HG02642 (cell line): Measurements from ENCODE around the gene NSUN6.
"Not testable (repeated sequence)": the region's sequence is repeated elsewhere in the genome, so short reads cannot be mapped to it uniquely, and the experiment has no call there.

ENCODE experiments used
- ATAC-seq: cut with Tn5 transposase; IDR thresholded peaks from one replicate; pipeline ENCODE4 v1.9.1; 2021; ENCODE audit warnings: mild to moderate bottlenecking; ENCODE audit not compliant: unreplicated experiment, poor library complexity

Gene NSUN6

GRCh38 chr10:18611168-18611567 lies 40.2 kb downstream of the NSUN6 start:
- no peak for ATAC-seq

DNA sequence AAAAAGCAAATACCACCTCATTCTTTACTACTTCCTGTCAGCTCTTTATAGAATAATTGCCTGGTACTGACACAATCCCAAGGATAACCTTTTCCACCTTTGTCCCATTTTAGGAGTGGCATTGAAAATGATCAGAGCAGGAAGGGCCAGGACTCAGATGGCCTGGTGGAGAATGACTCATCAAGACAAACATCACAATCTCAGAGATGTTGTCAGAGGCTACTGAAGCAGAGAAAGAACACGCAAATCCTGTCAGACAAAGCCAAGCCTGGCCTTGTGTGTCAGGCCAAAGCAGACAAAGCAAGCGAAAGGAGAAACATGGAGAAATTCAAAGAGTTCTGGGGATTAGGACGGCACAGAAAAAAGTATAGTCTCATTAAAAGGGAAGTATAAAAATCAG lies 40.9 kb downstream of the NSUN6 start:
- no peak for ATAC-seq

DNA sequence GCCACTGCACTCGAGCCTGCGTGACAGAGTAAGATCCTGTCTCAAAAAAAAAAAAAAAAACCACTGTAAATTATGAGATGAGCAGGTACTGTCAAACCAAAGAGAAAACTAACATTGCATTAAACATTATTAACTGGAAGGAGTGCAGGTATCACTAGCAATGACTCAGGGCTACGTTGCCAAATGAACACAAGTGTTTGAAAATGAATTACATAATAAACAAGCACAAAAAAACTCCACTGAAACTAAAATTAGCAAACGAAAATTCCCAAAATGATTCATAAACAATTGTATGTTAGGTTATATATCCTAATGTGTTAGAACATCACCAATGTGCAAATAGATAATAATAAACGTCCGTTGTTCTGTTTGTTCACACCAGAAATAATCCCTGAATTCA lies 42.8 kb downstream of the NSUN6 start:
- no peak for ATAC-seq

- no peak for ATAC-seq
These were observed 43.6 kb downstream of the NSUN6 start for GRCh38 chr10:18607503-18608378.

- no peak for ATAC-seq
These were observed 45.2 kb downstream of the NSUN6 start for GRCh38 chr10:18606051-18606695.

- no peak for ATAC-seq
These were observed 50.1 kb downstream of the NSUN6 start for GRCh38 chr10:18601321-18601720.

DNA sequence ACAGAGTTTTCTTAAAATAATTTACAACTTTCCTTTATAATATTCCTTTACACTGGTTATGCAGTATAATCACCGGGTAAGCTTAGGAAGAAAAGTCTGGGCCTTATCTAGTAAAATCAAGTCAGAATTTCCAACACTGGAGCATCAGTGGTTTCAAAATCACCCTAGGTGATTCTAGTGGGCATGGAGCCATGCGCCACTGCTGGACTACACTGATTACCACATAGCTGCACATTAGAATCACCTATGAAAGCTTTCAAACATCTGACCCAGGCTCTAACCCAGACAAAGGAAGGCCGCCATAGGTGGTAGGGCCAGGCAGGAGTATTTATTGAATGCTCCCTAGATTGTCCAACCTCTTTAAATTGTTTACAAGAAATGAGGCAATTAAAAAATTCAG lies 52.0 kb downstream of the NSUN6 start:
- ATAC-seq, result no peak

DNA sequence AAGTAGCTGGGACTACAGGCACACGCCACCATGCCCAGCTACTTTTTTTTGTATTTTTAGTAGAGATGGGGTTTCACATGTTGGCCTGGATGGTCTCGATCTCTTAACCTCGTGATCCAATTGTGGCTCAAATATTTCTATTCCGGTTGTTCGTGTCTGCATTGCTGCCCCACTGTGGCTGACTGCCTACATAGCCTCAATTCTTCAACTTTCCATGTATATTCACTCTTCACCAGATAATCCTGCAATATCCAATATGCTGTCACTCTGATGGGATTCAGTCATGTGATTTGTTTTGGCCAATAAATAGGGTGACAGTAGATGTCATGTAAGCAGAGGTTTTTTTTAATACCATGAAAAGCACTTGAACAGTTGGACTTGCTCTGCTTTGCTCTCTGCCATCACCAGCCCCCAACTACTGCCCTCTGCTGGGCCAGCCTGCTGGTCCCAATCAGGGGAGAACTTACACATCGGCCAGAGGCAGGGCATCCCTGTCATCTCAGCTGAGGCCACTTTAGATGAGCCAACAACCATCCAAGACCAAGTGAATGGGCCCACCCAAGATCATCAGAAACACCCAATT lies 56.7 kb downstream of the NSUN6 start:
- ATAC-seq, result peak; percentile 53

DNA sequence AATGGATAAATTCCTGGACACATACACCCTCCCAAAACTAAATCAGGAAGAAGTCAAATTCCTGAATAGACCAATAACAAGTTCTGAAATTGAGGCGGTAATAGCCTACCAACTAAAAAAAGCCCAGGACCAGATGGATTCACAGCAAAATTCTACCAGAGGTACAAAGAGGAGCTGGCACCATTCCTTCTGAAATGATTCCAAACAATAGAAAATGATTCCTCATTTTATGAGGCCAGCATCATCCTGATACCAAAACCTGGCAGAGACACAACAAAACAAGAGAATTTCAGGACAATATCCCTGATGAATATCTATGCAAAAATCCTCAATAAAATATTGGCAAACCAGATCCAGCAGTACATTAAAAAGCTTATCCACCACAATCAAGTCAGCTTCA lies 60.2 kb downstream of the NSUN6 start:
- ATAC-seq, result not testable (repeated sequence)

DNA sequence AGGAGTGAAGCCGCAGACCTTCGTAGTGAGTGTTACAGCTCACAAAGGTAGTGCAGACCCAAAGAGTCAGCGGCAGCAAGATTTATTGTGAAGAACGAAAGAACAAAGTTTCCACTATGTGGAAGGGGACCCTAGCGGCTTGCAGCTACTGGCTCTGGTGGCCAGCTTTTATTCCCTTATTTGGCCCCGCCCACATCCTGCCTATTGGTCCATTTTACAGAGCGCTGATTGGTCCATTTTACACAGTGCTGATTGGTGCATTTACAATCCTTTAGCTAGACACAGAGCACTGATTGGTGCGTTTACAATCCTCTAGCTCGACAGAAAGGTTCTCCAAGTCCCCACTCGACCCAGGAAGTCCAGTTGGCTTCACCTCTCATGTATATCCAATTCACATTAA lies 64.8 kb downstream of the NSUN6 start:
- not testable (repeated sequence) for ATAC-seq

DNA sequence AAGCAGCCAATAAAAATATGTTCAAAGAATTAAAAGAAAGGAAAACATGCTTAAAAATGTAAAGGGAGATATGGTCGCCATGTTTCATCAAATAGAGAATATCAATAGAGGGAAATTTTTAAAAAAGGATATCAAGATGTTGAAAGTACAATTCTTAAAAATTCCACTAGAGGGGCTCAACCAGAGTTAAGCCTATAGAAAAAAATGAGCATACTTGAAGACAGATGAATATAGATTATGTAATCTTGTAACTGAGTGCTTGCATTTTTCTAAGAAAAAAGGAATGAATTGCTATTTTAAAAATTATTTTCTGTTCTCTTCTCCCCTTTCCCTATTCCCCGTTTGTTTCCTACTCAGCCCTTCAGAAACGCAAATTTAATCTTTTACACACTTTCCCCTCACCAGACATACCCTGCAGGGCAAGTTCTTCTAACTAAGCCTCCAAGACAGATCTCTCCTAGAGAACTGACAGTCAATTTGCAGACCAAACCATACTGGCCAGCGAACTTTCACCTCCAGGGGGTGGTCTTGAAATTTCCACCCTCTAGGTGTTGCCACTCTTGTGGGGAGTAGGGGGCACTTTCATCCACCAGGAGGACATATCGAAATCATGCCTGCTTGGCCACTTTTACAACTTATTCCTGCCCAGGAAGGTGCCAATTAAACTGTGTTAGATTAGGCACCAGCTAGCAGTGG lies 67.7 kb downstream of the NSUN6 start:
- no peak for ATAC-seq

GRCh38 chr10:18582803-18583202 lies 68.6 kb downstream of the NSUN6 start:
- no peak for ATAC-seq

DNA sequence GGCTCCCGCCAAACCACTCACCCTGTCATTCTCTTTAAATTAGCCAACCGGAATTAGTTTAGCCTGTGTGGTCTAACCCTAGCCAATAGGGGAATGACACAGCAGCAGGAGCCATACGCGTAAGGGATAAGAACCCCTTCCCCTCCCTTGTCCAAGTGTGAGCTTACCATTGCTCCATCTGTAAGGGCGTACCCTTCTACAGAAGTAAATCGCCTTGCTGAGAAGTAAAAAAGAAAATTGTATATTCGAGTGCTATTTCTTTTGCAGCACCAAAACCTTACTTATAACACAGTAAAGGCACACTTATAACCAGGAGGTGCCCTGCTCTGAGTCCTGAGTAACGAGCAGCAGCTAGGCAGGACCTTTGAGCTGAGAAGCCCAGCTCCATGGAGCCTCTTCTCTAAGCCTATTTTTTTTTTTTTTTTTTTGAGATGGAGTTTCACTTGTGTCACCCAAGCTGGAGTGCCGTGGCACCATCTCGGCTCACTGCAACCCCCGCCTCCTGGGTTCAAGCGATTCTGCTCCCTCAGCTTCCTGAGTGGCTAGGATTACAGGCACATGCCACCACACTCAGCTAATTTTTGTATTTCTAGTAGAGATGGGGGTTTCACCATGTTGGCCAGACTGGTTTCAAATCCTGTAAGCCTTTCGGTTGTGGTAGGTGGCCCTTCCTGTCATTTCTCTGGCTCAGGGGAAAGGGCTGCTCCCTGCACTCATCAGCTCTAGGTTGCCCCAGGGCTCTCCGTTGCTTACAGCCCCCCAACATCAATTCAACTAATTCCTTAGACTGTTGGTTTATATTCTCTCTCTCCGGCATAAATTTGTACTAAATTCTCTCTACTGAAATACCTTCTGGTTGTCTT lies 73.3 kb downstream of the NSUN6 start:
- ATAC-seq, result no peak

DNA sequence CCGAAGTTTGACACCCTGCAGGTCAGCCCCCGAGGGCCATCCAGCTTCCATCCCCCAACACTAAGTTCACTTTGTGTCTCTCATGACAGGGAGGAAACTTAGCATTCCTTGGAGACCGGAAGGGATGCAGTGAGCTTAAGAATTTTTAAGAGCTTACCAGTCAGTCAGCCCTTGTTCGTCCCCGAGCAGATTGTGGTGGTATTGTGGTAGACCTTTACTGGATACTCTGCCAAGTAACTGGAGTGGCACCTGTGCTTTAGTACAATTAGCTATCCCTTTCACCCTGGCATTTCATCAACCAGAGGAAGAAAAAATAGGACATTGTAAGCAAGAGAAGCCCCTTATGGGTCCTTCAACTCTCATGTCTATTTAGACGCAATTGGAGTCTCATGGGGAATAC lies 74.8 kb downstream of the NSUN6 start:
- ATAC-seq, result no peak

DNA sequence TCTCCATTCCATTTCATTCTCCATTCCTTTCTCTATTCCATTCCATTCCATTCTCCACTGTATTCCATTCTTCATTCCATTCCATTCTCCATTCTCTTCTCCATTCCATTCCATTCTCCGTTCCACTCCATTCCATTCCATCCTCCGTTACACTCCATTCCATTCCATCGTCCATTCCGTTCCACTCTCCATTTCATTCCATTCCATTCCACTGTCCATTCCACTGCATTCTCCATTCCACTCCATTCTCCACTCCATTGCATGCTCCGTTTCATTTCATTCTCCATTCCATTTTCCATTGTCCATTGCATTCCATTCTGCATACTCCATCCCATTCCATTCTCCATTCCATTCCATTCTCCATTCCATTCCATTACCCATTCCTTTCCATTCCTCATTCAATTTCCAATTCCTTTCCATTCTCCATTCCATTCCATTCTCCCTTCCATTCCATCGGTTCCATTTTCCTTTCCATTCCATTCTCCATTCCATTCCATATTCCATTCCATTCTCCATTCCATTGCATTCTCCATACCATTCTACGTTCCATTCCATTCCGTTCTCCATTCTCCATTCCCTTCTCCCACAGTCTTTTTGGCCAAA lies 78.3 kb downstream of the NSUN6 start:
- ATAC-seq, result no peak

DNA sequence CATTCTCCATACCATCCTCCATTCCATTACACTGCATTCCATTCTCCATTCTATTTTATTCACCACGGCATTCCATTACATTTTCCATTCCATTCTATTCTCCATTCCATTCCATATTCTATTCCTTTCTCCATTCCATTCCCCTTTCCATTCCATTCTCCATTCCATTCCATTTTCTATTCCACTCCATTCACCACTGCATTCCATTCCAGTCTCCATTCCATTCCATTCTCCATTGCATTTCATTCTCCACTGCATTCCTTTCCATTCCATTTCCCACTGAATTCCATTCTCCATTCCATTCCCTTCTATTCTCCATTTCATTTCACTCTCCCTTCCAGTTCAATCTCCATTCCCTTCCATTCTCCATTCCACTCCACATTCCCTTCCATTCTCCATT lies 79.6 kb downstream of the NSUN6 start:
- ATAC-seq, result no peak

- ATAC-seq, result no peak
These were observed 80.3 kb downstream of the NSUN6 start for GRCh38 chr10:18571076-18571475.

- ATAC-seq, result not testable (repeated sequence)
These were observed 81.0 kb downstream of the NSUN6 start for GRCh38 chr10:18570386-18570785.

- no peak for ATAC-seq
These were observed 84.0 kb downstream of the NSUN6 start for GRCh38 chr10:18567343-18567856.
